ENCODE measurements around the gene TXNRD1. TPM values are rescaled to one million over a fixed set of nuclear protein-coding genes. Genes with fewer than 3 reads are reported as not detected.
A peak's percentile ranks its signal among the peaks of the same experiment; 100 is the strongest.

TXNRD1 gene
- total RNA-seq, 2 experiments from 2014 or later: 82.7 to 82.8 TPM

- Mint-ChIP-seq H3K9me3 (peaks cover 5% of the 10 kb centered on the region), H3K4me1 (ENCODE audit: low read depth) (peaks cover 51% of the 10 kb centered on the region), H3K27me3 (peaks cover 5% of the 10 kb centered on the region), H3K27ac (peak overlapping the region; percentile 4), H3K36me3 (no peaks in the 10 kb centered on the region), H3K4me3 (no peak overlapping the region)
- ChIA-PET POLR2A (interaction anchor here (4.4 kb wide), 1 partner anchor 66 kb away, joined by 42 read pairs; no protein-coding TSS in a partner anchor), CTCF (interaction anchor here (1.7 to 7.6 kb wide), 2 partner anchors 67 to 161 kb away, joined by 4 to 57 read pairs; no protein-coding TSS in a partner anchor)
- intact Hi-C loops (cut with micrococcal nuclease): loop anchor here (1.0 to 5.0 kb wide), 2 partner anchors 36 to 66 kb away; no protein-coding TSS in a partner anchor
- DNase-seq: peak; percentile 32
These were observed 5.4 kb downstream of the TXNRD1 start for GRCh38 chr12:104220931-104221330.

- CTCF ChIA-PET: interaction anchor here (1.0 to 7.6 kb wide), 3 partner anchors 9 to 159 kb away, joined by 3 to 57 read pairs (median 3); no protein-coding TSS in a partner anchor
These were observed 7.4 kb downstream of the TXNRD1 start for GRCh38 chr12:104222976-104223375.

GRCh38 chr12:104223712-104224111 is 8.1 kb downstream of the TXNRD1 start:
- Mint-ChIP-seq H3K36me3 (no peaks in the 10 kb centered on the region), H3K27ac (no peak overlapping the region), H3K9me3 (peaks cover 5% of the 10 kb centered on the region), H3K27me3 (peaks cover 4% of the 10 kb centered on the region), H3K4me1 (ENCODE audit: low read depth) (peaks cover 32% of the 10 kb centered on the region), H3K4me3 (no peak overlapping the region)
- CTCF ChIA-PET: interaction anchor here (1.0 kb wide), 1 partner anchor 8 kb away, joined by 3 read pairs; no protein-coding TSS in a partner anchor
- POLR2A ChIA-PET: interaction anchor here (0.6 kb wide), 1 partner anchor 212 kb away, joined by 3 read pairs; no protein-coding TSS in a partner anchor
- no peak for DNase-seq
- intact Hi-C loops (cut with micrococcal nuclease): loop anchor here (5.0 kb wide), 1 partner anchor 34 kb away; no protein-coding TSS in a partner anchor

More at GRCh38 chr12:104222976-104223375, 7.4 kb downstream of the TXNRD1 start:
- H3K9me3 Mint-ChIP-seq: peaks cover 5% of the 10 kb centered on the region
- H3K27ac Mint-ChIP-seq: no peak overlapping the region
- H3K27me3 Mint-ChIP-seq: peaks cover 4% of the 10 kb centered on the region
- intact Hi-C loops (cut with micrococcal nuclease): loop anchor here (5.0 kb wide), 1 partner anchor 34 kb away; no protein-coding TSS in a partner anchor
- H3K36me3 Mint-ChIP-seq: no peaks in the 10 kb centered on the region
- POLR2A ChIA-PET: interaction anchor here (0.6 kb wide), 1 partner anchor 20 kb away, joined by 4 read pairs; no protein-coding TSS in a partner anchor
- H3K4me1 Mint-ChIP-seq (ENCODE audit: low read depth): peaks cover 38% of the 10 kb centered on the region
- no peak overlapping the region for H3K4me3 Mint-ChIP-seq
- no peak for DNase-seq

GRCh38 chr12:104226672-104227071 is 11.1 kb downstream of the TXNRD1 start:
- POLR2A ChIA-PET: no interaction called here
- Mint-ChIP-seq H3K9me3 (peaks cover 8% of the 10 kb centered on the region), H3K4me3 (no peak overlapping the region), H3K36me3 (no peaks in the 10 kb centered on the region), H3K27ac (no peak overlapping the region), H3K27me3 (peaks cover 4% of the 10 kb centered on the region), H3K4me1 (ENCODE audit: low read depth) (peaks cover 9% of the 10 kb centered on the region)
- no peak for DNase-seq
- intact Hi-C loops (cut with micrococcal nuclease): no loop called here
- CTCF ChIA-PET: no interaction called here

GRCh38 chr12:104230304-104231095 is 14.9 kb downstream of the TXNRD1 start:
- Mint-ChIP-seq H3K27me3 (peaks cover 2% of the 10 kb centered on the region), H3K36me3 (peaks cover 7% of the 10 kb centered on the region), H3K27ac (no peak overlapping the region), H3K9me3 (peaks cover 30% of the 10 kb centered on the region), H3K4me3 (no peak overlapping the region), H3K4me1 (ENCODE audit: low read depth) (no peaks in the 10 kb centered on the region)
- intact Hi-C loops (cut with micrococcal nuclease): no loop called here
- POLR2A ChIA-PET: no interaction called here
- DNase-seq: no peak
- CTCF ChIA-PET: interaction anchor here (0.6 kb wide), 1 partner anchor 44 kb away, joined by 3 read pairs; no protein-coding TSS in a partner anchor

GRCh38 chr12:104232609-104233280 is 17.2 kb downstream of the TXNRD1 start:
- Mint-ChIP-seq H3K4me1 (ENCODE audit: low read depth) (no peaks in the 10 kb centered on the region), H3K4me3 (no peak overlapping the region), H3K27ac (no peak overlapping the region), H3K36me3 (peaks cover 9% of the 10 kb centered on the region), H3K27me3 (peaks cover 2% of the 10 kb centered on the region), H3K9me3 (peaks cover 40% of the 10 kb centered on the region)
- intact Hi-C loops (cut with micrococcal nuclease): no loop called here
- ChIA-PET CTCF (interaction anchor here (0.6 kb wide), 1 partner anchor 127 kb away, joined by 4 read pairs; no protein-coding TSS in a partner anchor), POLR2A (no interaction called here)
- no peak for DNase-seq

GRCh38 chr12:104234926-104235499 is 19.4 kb downstream of the TXNRD1 start:
- POLR2A ChIA-PET: no interaction called here
- CTCF ChIA-PET: no interaction called here
- Mint-ChIP-seq H3K27me3 (peaks cover 2% of the 10 kb centered on the region), H3K27ac (no peak overlapping the region), H3K4me1 (ENCODE audit: low read depth) (no peaks in the 10 kb centered on the region), H3K9me3 (peaks cover 40% of the 10 kb centered on the region), H3K36me3 (peaks cover 9% of the 10 kb centered on the region), H3K4me3 (no peak overlapping the region)
- no peak for DNase-seq
- intact Hi-C loops (cut with micrococcal nuclease): no loop called here

- H3K9me3 Mint-ChIP-seq: peaks cover 25% of the 10 kb centered on the region
- peaks cover 9% of the 10 kb centered on the region for H3K36me3 Mint-ChIP-seq
- no peaks in the 10 kb centered on the region for H3K27me3 Mint-ChIP-seq
- no peak for DNase-seq
- H3K4me3 Mint-ChIP-seq: no peak overlapping the region
- POLR2A ChIA-PET: interaction anchor here (1.1 kb wide), 1 partner anchor 51 kb away, joined by 3 read pairs; no protein-coding TSS in a partner anchor
- intact Hi-C loops (cut with micrococcal nuclease): no loop called here
- no peaks in the 10 kb centered on the region for H3K4me1 Mint-ChIP-seq (ENCODE audit: low read depth)
- no peak overlapping the region for H3K27ac Mint-ChIP-seq
- CTCF ChIA-PET: no interaction called here
These were observed 22.4 kb downstream of the TXNRD1 start for GRCh38 chr12:104237930-104238329.

- ChIA-PET POLR2A (interaction anchor here (0.6 kb wide), 1 partner anchor 20 kb away, joined by 4 read pairs; no protein-coding TSS in a partner anchor), CTCF (interaction anchor here (1.2 kb wide), 1 partner anchor 11 kb away, joined by 3 read pairs; no protein-coding TSS in a partner anchor)
- Mint-ChIP-seq H3K9me3 (no peaks in the 10 kb centered on the region), H3K4me1 (ENCODE audit: low read depth) (no peaks in the 10 kb centered on the region), H3K27me3 (peaks cover 6% of the 10 kb centered on the region), H3K27ac (no peak overlapping the region), H3K4me3 (no peak overlapping the region), H3K36me3 (no peaks in the 10 kb centered on the region)
- intact Hi-C loops (cut with micrococcal nuclease): no loop called here
- DNase-seq: no peak
These were observed 27.1 kb downstream of the TXNRD1 start for GRCh38 chr12:104242546-104243206.

- H3K27me3 Mint-ChIP-seq: peaks cover 6% of the 10 kb centered on the region
- H3K4me3 Mint-ChIP-seq: no peak overlapping the region
- DNase-seq: no peak
- ChIA-PET POLR2A (no interaction called here), CTCF (interaction anchor here (1.2 kb wide), 1 partner anchor 10 kb away, joined by 3 read pairs; no protein-coding TSS in a partner anchor)
- no peaks in the 10 kb centered on the region for H3K36me3 Mint-ChIP-seq
- intact Hi-C loops (cut with micrococcal nuclease): no loop called here
- H3K4me1 Mint-ChIP-seq (ENCODE audit: low read depth): no peaks in the 10 kb centered on the region
- H3K27ac Mint-ChIP-seq: no peak overlapping the region
- H3K9me3 Mint-ChIP-seq: no peaks in the 10 kb centered on the region
These were observed 28.0 kb downstream of the TXNRD1 start for GRCh38 chr12:104243551-104243950.

GRCh38 chr12:104243971-104244370 is 28.4 kb downstream of the TXNRD1 start:
- Mint-ChIP-seq H3K36me3 (no peaks in the 10 kb centered on the region), H3K4me3 (no peak overlapping the region), H3K4me1 (ENCODE audit: low read depth) (no peaks in the 10 kb centered on the region), H3K9me3 (no peaks in the 10 kb centered on the region), H3K27ac (no peak overlapping the region), H3K27me3 (peaks cover 6% of the 10 kb centered on the region)
- intact Hi-C loops (cut with micrococcal nuclease): no loop called here
- POLR2A ChIA-PET: no interaction called here
- no peak for DNase-seq
- CTCF ChIA-PET: no interaction called here

Measured in activated CD4-positive, alpha-beta memory T cell treated with anti-CD3 and anti-CD28 coated beads for 36 hours (primary cell).